SH-SY5Y (cell line): ENCODE measurements around the gene TAS2R10.

Experiments
- GATA2 ChIP-seq: IDR thresholded peaks from 2 replicates; pipeline ENCODE4 v1.6.1; 2011; ENCODE audit warnings: mild to moderate bottlenecking, low read depth, low read length
- GATA3 ChIP-seq: IDR thresholded peaks from 2 replicates; pipeline ENCODE4 v1.6.1; 2011; ENCODE audit warnings: low read depth, mild to moderate bottlenecking, low read length, moderate library complexity

The TAS2R10 gene

GRCh38 chr12:10811883-10812536 is 14.1 kb downstream of the TAS2R10 start:
- TF ChIP-seq GATA2, result no peak
- no peak for TF ChIP-seq GATA3

- TF ChIP-seq GATA3, result no peak
- no peak for TF ChIP-seq GATA2
Measured at GRCh38 chr12:10810068-10810467, 16.1 kb downstream of the TAS2R10 start, which contains the start of gene TAS2R9. TAS2R9 (minus strand) TSS chr12:10810168; CDS start chr12:10810075, 93 bp downstream.

GRCh38 chr12:10807186-10807585 is 19.0 kb downstream of the TAS2R10 start, which contains the start of gene TAS2R8:
TAS2R8 (minus strand) TSS chr12:10807286; CDS start chr12:10806980, 306 bp downstream.
- no peak for TF ChIP-seq GATA2
- no peak for TF ChIP-seq GATA3

- no peak for TF ChIP-seq GATA3
- TF ChIP-seq GATA2, result no peak
Measured at GRCh38 chr12:10802587-10802986, 23.6 kb downstream of the TAS2R10 start, which contains the start of gene TAS2R7. TAS2R7 (minus strand) TSS chr12:10802627; CDS start chr12:10802570, 57 bp downstream.

- TF ChIP-seq GATA3 (no peak), GATA2 (no peak)
Measured at GRCh38 chr12:10801741-10802140, 24.4 kb downstream of the TAS2R10 start.

- TF ChIP-seq GATA2 (no peak), GATA3 (no peak)
Measured at GRCh38 chr12:10794222-10794621, 31.9 kb downstream of the TAS2R10 start.

- no peak for TF ChIP-seq GATA3
- TF ChIP-seq GATA2, result no peak
Measured at GRCh38 chr12:10783252-10783651, 42.9 kb downstream of the TAS2R10 start.

- no peak for TF ChIP-seq GATA2
- TF ChIP-seq GATA3, result no peak
Measured at GRCh38 chr12:10779103-10779502, 47.1 kb downstream of the TAS2R10 start.
